HepG2 (cell line): ENCODE measurements around the gene TNNI2. TPM values are rescaled to one million over a fixed set of nuclear protein-coding genes. Genes with fewer than 3 reads are reported as not detected.
A peak's percentile ranks its signal among the peaks of the same experiment; 100 is the strongest.

ENCODE experiments used
- AKAP8 ChIP-seq: sonication (generic); formaldehyde crosslinking; IDR thresholded peaks from 2 replicates; pipeline ENCODE4 v1.5.1; 2020; ENCODE audit warnings: mild to moderate bottlenecking, missing genetic modification reagents
- BHLHE40 ChIP-seq: IDR thresholded peaks from 2 replicates; pipeline ENCODE4 v1.6.1; 2011; ENCODE audit warnings: low read length, improper control_type of control experiment
- EED ChIP-seq: sonication (generic); formaldehyde crosslinking; IDR thresholded peaks from 2 replicates; pipeline ENCODE4 v1.5.0; 2020; ENCODE audit warnings: mild to moderate bottlenecking, missing genetic modification reagents
- FOXC1 ChIP-seq: sonication (generic); formaldehyde crosslinking; IDR thresholded peaks from 2 replicates; pipeline ENCODE4 v1.8.0; 2022; ENCODE audit warnings: mild to moderate bottlenecking, missing genetic modification reagents, borderline replicate concordance
- FOXO1 ChIP-seq: sonication (generic); formaldehyde crosslinking; IDR thresholded peaks from 2 replicates; pipeline ENCODE4 v1.4.0; 2020; ENCODE audit warnings: missing genetic modification reagents
- GATAD1 ChIP-seq: IDR thresholded peaks from 2 replicates; pipeline ENCODE4 v1.6.1; 2016; ENCODE audit warnings: missing genetic modification reagents, missing compliant biosample characterization
- GLMP ChIP-seq: sonication (generic); formaldehyde crosslinking; IDR thresholded peaks from 2 replicates; pipeline ENCODE4 v1.9.0; 2021; ENCODE audit warnings: missing genetic modification reagents, mild to moderate bottlenecking, borderline replicate concordance
- HDAC2 ChIP-seq: sonication (generic); formaldehyde crosslinking; IDR thresholded peaks from 2 replicates; pipeline ENCODE4 v1.4.0; 2020; ENCODE audit warnings: missing genetic modification reagents
- HNF1B ChIP-seq: sonication (generic); formaldehyde crosslinking; IDR thresholded peaks from 2 replicates; pipeline ENCODE4 v1.5.1; 2020; ENCODE audit warnings: mild to moderate bottlenecking, moderate library complexity, missing genetic modification reagents
- LCORL ChIP-seq, 2 experiments: fragments of 450-650 bp in 1 of 2; sonication (generic) in 1 of 2; formaldehyde crosslinking in 1 of 2; IDR thresholded peaks; 2 replicates each; pipeline versions ENCODE4 v1.5.0 to v1.6.1; 2017 to 2020; ENCODE audit warnings: antibody characterized with exemption in 1 of 2, missing genetic modification reagents in 1 of 2
- MAFF ChIP-seq: IDR thresholded peaks from 2 replicates; pipeline ENCODE4 v1.6.1; 2011; ENCODE audit warnings: low read depth, low read length, improper control_type of control experiment
- MLX ChIP-seq: IDR thresholded peaks from 2 replicates; pipeline ENCODE4 v1.6.1; 2016
- NFKBIZ ChIP-seq: IDR thresholded peaks from 2 replicates; pipeline ENCODE4 v1.6.1; 2018; ENCODE audit warnings: missing genetic modification reagents, missing compliant biosample characterization
- POLR2AphosphoS5 ChIP-seq: IDR thresholded peaks from 2 replicates; pipeline ENCODE4 v1.6.1; 2012; ENCODE audit warnings: low read depth, low read length
- PREB ChIP-seq: sonication (generic); formaldehyde crosslinking; IDR thresholded peaks from 2 replicates; pipeline ENCODE4 v1.4.0; 2020; ENCODE audit warnings: missing genetic modification reagents
- RAD21 ChIP-seq: fragments of 450-650 bp; formaldehyde crosslinking; IDR thresholded peaks from 2 replicates; pipeline ENCODE4 v1.5.0; 2020; ENCODE audit warnings: mild to moderate bottlenecking
- RFX1 ChIP-seq: fragments of 450-650 bp; IDR thresholded peaks from 2 replicates; pipeline ENCODE4 v1.6.1; 2017
- TBX2 ChIP-seq: sonication (generic); formaldehyde crosslinking; IDR thresholded peaks from 2 replicates; pipeline ENCODE4 v1.5.0; 2020; ENCODE audit warnings: missing genetic modification reagents, mild to moderate bottlenecking, borderline replicate concordance
- TFAP4 ChIP-seq: sonication (generic); IDR thresholded peaks from 2 replicates; pipeline ENCODE4 v1.6.1; 2016; ENCODE audit warnings: low read depth, borderline replicate concordance
- ZNF205 ChIP-seq: IDR thresholded peaks from 2 replicates; pipeline ENCODE4 v1.6.1; 2018; ENCODE audit warnings: missing biosample characterization, missing genetic modification reagents
- ZNF263 ChIP-seq: sonication (generic); formaldehyde crosslinking; IDR thresholded peaks from 2 replicates; pipeline ENCODE4 v1.4.0; 2020; ENCODE audit warnings: missing genetic modification reagents
- ZNF430 ChIP-seq: sonication (generic); formaldehyde crosslinking; IDR thresholded peaks from 2 replicates; pipeline ENCODE4 v1.9.0; 2021; ENCODE audit warnings: mild to moderate bottlenecking, missing genetic modification reagents
- ZNF468 ChIP-seq: sonication (generic); formaldehyde crosslinking; IDR thresholded peaks from 2 replicates; pipeline ENCODE4 v1.8.0; 2022; ENCODE audit warnings: mild to moderate bottlenecking, moderate library complexity, missing genetic modification reagents
- ZNF563 ChIP-seq: sonication (generic); formaldehyde crosslinking; IDR thresholded peaks from 2 replicates; pipeline ENCODE4 v1.8.0; 2022; ENCODE audit warnings: mild to moderate bottlenecking, moderate library complexity, missing genetic modification reagents
- ZNF589 ChIP-seq: sonication (generic); formaldehyde crosslinking; conservative IDR thresholded peaks from 2 replicates; pipeline ENCODE4 v1.8.0; 2022; ENCODE audit warnings: mild to moderate bottlenecking, moderate library complexity, missing genetic modification reagents
- ZNF747 ChIP-seq: sonication (generic); formaldehyde crosslinking; IDR thresholded peaks from 2 replicates; pipeline ENCODE4 v1.8.1; 2023; ENCODE audit warnings: missing genetic modification reagents, mild to moderate bottlenecking, borderline replicate concordance
- ZNF883 ChIP-seq: sonication (generic); formaldehyde crosslinking; IDR thresholded peaks from 2 replicates; pipeline ENCODE4 v1.5.1; 2020; ENCODE audit warnings: mild to moderate bottlenecking, missing genetic modification reagents; ENCODE audit errors: not compliant biosample characterization
- polyA plus RNA-seq, 8 experiments: library from polyadenylated mRNA; depleted of rRNA in 3 of 8; stranded (reverse) in 7 of 8; unstranded in 1 of 8; fragments of >200 nt; fragmentation: Illumina TruSeq in 4 of 8; extraction: Trizol in 4 of 8; gene quantifications; 2 replicates each; pipeline versions ENCODE4 v1.2.1 to v1.2.3, GENCODE V29; 2011 to 2016; ENCODE audit warnings: low read depth in 4 of 8, missing spikeins in 1 of 8, mixed read lengths in 1 of 8; ENCODE audit not compliant: insufficient read depth in 1 of 8
- total RNA-seq, 5 experiments: library from RNA; depleted of rRNA; stranded (reverse); fragments of >200 nt; fragmentation: Illumina TruSeq; extraction: Trizol; gene quantifications; 2 replicates each; pipeline ENCODE4 v1.2.3, GENCODE V29; 2016; ENCODE audit warnings: low read depth in 1 of 5

TNNI2 gene
- total and polyA plus RNA-seq, 2 of the 13 experiments (the other 11 are each of a cell fraction or from before 2014, with no cell fraction given) = 7.2 to 12.0 TPM

- no peak for TF ChIP-seq GLMP (CRISPR knock-in tag)
- TF ChIP-seq POLR2AphosphoS5 = 0 out of 2 replicates have a peak, but pooled peaks have one; percentile 24
- TF ChIP-seq TBX2 (CRISPR knock-in tag) = no peak
- TF ChIP-seq TFAP4 = no peak
- TF ChIP-seq ZNF563 = 0 out of 2 replicates have a peak, but pooled peaks have one; percentile 12
- no peak for TF ChIP-seq ZNF430 (CRISPR knock-in tag)
- TF ChIP-seq HDAC2 (CRISPR knock-in tag) = no peak
- 0 out of 2 replicates have a peak, but pooled peaks have one; percentile 29 for TF ChIP-seq HNF1B (CRISPR knock-in tag)
- TF ChIP-seq MLX (CRISPR knock-in tag) = no peak
- no peak for TF ChIP-seq RFX1
- no peak for TF ChIP-seq FOXC1 (CRISPR knock-in tag)
- TF ChIP-seq BHLHE40 = no peak
- no peak for TF ChIP-seq MAFF
- no peak for TF ChIP-seq RAD21
- no peak for TF ChIP-seq PREB
- TF ChIP-seq ZNF883 (CRISPR knock-in tag) = peak; percentile 42
- TF ChIP-seq EED (CRISPR knock-in tag) = no peak
- no peak for TF ChIP-seq NFKBIZ (CRISPR knock-in tag)
- no peak for TF ChIP-seq ZNF747 (CRISPR knock-in tag)
- TF ChIP-seq GATAD1 (CRISPR knock-in tag) = no peak
- TF ChIP-seq AKAP8 = no peak
- TF ChIP-seq ZNF468 (CRISPR knock-in tag) = 0 out of 2 replicates have a peak, but pooled peaks have one; percentile 10
- no peak for TF ChIP-seq ZNF205 (CRISPR knock-in tag)
- no peak for TF ChIP-seq LCORL (IDR thresholded peaks at IDR 0.05)
- TF ChIP-seq LCORL (CRISPR knock-in tag; IDR thresholded peaks at IDR 0.05) = no peak
- TF ChIP-seq ZNF589 (CRISPR knock-in tag) = no peak
- no peak for TF ChIP-seq FOXO1 (CRISPR knock-in tag)
- TF ChIP-seq ZNF263 = no peak
These were observed 2.8 kb downstream of the TNNI2 start (continued) for GRCh38 chr11:1841511-1842148.
